GM18498 (cell line): ENCODE measurements around the gene SAPCD1.

Experiments
- ATAC-seq: cut with Tn5 transposase; IDR thresholded peaks from one replicate; pipeline ENCODE4 v1.9.1; 2021; ENCODE audit warnings: mild to moderate bottlenecking, moderate library complexity; ENCODE audit not compliant: unreplicated experiment

Gene SAPCD1

DNA sequence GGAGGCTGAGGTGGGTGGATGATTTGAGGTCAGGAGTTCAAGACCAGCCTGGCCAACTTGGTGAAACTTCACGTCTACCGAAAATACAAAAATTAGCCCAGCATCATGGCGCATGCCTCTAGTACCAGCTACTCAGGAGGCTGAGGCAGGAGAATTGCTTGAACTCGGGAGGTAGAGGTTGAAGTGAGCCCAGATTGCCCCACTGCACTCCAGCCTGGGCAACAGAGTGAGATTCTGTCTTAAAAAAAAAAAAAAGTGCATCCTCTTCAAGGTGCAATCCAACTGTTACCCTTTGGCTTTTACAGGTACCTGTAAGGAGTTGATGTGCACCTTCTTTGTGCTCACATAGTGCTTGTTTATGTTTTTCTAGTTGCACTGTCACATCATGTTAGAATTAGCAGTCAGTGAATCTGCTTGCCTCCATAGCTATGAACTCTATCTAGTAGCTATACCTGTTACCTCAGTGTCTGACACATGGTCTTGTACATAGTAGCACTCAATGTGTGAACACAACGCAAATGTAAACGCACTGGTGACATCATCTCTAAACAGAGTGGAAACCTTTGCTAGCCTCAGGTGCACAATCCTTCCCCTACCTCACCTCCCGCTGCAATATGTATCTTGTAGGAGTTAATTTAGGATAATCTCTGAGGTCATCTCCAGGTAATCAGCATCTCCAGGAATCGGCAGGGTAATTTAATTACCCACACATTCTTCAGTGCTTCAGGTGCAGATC lies 13.0 kb upstream of the SAPCD1 start:
- ATAC-seq, result no peak

DNA sequence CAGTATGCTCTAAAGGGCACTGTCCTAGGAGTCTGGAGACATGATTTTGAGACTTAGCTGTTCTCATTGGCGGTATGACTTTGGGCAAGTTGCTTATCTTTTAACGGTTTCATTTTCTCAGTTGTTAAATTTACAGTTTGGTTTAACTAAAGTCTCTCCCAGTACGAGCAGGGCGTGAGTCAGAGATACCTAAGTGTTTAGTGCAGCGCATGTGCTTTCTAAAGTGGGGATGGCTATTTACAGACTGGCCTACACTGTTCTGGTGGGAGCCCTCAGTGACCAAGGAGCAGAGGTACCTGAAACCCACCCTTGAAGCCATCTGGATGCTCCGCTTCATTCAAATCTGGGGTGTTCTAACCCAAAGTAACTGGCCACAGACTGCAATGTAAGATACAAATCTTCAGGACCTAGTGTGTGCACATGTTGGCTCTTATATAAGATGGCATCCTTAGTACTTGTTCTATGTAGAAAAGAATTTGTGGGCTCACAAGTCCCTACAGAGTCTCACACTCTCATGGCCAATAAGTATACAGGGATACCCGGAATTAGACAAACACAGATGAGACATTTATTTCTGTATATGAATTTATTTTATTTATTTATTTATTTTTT lies 11.9 kb upstream of the SAPCD1 start:
- ATAC-seq, result no peak

- ATAC-seq, result no peak
Measured at GRCh38 chr6:31752739-31753319, 9.6 kb upstream of the SAPCD1 start.

DNA sequence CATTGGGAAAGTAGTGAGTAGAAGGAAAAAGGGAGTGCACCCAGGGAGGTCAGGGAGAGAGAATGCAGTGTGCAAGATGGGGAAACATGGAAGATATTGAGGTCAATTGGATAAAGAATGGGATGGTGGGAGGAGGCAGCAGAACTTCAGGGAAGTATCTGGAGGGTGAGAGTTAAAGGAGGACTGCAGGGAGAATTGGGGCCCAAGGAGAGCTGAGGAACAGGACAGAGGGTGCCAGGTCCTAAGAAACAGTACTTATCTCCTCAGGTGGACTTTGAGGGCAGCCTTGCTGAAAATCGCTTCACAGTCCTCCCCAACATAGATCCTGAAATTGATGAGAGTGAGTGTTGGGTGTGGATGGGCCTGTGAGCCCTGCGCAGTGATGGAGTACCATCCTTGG lies 4.2 kb upstream of the SAPCD1 start:
- ATAC-seq, result no peak

GRCh38 chr6:31760790-31761189 lies 1.7 kb upstream of the SAPCD1 start:
- no peak for ATAC-seq

DNA sequence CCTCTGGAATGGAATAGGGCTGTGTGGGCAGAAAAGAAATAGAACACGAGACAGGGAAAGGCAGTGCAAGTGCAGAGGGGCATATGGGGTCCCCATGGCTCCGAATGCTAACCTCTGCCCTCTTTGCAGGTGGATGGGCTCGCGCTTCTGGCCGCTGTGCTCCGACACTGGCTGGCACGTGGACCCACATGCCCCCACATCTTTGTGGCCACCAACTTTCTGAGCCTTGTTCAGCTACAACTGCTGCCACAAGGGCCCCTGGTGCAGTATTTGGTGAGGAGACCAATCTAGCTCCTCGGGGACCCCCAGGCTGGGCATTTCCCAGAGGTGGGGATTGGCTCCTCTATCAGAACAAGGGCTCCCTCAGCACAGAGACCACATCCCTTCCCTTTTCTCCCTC lies 1.1 kb upstream of the SAPCD1 start:
- no peak for ATAC-seq

DNA sequence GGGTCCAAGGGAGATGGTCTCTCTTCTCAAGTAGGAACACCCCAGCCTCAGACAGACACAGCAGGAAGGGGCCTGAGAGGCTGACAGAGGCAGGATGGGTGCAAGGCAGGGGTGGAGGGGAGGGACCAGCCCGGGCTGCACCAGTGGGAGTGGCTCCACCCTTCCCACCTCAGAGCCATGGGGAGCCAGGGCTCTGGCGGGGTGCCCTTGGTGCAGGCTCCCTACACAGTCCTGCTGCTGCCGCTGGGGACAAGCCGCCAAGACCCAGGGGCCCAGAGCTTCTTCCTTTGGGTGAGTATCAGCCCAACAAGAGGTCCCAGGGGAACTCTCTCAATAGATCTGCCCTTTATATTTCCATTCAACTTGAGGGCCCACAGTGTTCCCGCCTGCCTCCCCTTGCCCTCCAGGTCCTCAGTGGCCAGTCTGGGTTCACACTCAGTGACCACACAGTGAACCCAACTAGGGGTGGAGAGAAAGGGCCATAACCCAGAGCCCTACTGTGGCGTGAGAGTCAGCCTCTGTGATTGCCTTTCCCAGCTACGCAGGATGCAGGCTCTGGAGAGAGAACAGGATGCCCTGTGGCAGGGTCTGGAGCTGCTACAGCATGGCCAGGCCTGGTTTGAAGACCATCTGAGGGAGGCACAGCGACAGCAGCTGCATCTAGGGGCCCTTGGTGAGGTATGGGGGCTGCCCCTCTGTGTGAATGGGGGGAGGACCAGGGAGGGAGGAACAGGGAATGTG lies 592 bp downstream of the SAPCD1 start:
- no peak for ATAC-seq

DNA sequence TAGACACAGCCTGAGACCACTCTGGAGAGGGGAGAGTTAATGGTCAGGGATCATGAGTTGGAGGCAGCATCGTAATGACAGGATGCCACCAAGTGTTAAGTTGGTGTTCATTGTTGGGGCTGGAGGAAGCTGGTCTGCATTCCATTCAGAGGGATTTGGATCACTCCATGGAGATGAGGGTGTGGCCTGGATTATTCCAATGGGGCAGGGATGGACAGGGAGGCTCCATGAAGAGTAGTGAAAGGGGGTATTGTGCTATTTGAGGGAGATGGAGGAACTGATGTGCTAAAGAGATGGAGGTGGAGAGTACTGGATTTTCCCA lies 1.1 kb downstream of the SAPCD1 start:
- ATAC-seq, result no peak

- ATAC-seq, result no peak
Measured at GRCh38 chr6:31764198-31764597, 1.7 kb downstream of the SAPCD1 start.

DNA sequence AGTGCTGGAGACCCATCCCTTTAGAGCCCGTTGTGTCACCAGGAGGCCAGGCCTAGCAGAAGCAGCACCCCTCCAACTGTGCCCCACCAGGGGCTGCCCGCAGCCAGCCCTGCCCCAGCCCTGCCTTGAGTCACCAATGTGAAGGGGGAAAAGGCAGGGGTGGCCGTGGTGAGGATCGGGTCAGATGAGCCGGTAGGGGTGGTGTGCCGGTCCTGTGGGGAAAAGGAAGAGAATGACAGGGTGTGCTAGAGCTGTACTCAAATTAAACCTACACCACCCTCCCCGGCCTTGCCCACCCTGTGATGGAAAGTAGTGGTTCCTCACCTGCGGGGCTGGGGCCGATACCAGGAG lies 3.1 kb downstream of the SAPCD1 start:
- ATAC-seq, result no peak

GRCh38 chr6:31765910-31766794 lies 3.7 kb downstream of the SAPCD1 start:
- ATAC-seq, result no peak

DNA sequence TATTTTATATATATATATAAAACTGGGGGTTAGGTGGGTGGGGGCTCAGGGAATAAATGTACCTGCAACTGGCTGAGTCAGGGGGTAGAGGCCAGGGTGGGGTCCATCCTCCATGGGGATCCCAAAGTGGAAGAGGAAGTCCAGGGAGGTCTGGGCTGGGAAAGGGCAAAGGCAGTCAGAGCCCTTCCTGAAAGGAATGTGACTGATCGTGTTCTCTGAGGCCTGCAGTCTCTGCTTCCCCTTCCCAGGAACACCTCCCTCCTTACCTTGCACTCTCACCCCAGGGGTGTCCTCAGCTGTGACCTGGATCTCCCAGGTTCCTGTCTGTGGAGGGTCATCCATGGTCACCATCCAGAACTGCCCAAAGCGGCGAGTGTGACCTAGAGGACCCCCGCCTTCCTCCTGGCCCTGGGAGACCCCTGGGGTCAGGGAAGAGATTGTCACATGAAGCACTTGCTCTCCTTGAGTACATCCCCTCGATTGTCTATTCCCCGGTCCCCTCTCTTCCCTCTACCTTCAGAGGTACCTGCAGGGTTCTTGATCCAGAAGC lies 4.7 kb downstream of the SAPCD1 start:
- no peak for ATAC-seq

- no peak for ATAC-seq
Measured at GRCh38 chr6:31768363-31769257, 6.2 kb downstream of the SAPCD1 start.

DNA sequence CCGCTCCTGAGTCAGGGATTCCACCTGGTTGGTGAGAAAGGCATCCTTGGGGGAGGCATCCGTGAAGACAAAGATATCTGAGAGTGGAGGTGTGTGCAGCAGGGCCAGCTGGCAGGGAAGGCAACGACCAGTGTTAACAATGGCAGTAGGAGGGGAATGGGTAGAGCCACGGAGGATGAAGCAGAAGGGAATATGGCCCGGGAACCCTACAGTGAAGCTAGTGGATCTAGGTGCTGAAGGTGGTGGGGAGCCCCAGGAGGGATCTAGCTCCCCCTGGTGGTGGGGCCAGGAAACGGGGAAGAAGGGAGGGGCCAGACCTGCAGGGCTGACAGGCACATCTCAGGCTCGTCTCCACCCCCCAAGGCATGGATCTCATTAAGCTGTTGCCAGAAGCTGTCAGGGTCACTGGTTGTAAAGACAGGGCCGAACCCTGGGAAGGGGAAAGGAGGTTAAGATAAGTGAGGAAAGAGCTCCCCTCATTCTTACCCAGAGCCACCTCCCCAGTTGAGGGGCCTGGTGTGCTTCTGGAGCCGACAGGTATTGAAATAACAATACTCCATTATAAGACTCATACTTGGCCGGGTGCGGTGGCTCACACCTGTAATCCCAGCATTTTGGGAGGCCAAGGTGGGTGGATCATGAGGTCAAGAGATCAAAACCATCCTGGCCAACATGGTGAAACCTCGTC lies 7.4 kb downstream of the SAPCD1 start:
- ATAC-seq, result no peak

DNA sequence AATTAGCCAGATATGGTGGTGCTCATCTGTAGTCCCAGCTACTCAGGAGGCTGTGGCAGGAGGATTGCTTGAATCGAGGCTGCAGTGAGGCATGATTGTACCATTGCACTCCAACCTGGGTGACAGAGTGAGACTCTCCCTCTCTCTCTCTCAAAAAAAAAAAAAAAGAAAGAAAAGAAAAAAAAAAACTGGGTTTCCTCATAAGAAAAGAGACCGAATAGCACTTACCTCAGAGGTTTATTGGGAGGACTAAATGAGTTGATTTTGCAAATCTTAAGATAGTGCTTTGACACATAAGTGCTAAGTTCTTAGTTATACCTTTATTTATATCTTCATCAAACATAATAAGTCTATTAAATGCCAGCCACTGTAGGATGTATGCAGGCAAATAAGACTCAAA lies 8.4 kb downstream of the SAPCD1 start:
- ATAC-seq, result no peak

DNA sequence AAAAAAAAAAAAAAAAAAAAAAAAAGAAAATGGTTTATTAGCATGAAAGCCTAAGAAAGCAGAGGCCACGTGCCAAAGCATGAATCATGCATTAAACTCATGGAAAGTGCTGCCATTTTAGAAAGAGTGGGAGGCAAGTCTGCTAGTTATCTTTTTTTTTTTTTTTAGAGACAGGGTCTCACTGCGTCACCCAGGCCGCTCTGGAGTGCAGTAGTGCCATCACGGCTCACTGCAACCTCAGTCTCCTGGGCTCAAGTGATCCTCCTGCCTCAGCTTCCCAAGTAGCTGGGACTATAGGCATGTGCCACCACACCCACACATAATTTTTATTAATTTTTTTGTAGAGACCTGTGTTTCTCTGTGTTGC lies 9.5 kb downstream of the SAPCD1 start:
- ATAC-seq, result no peak

GRCh38 chr6:31775184-31775583 lies 12.7 kb downstream of the SAPCD1 start:
- no peak for ATAC-seq

- no peak for ATAC-seq
Measured at GRCh38 chr6:31775633-31776484, 13.4 kb downstream of the SAPCD1 start.
